HepG2 (cell line): ENCODE data around the gene RPTOR. TPM values are rescaled to one million over a fixed set of nuclear protein-coding genes. Genes with fewer than 3 reads are reported as not detected.

Experiments used
- ARID5B ChIP-seq: IDR thresholded peaks from 2 replicates; pipeline ENCODE4 v1.4.0; 2020; ENCODE audit warnings: mild to moderate bottlenecking, missing genetic modification reagents
- ATF6 ChIP-seq: sonication (generic); formaldehyde crosslinking; conservative IDR thresholded peaks from 2 replicates; pipeline ENCODE4 v1.4.0; 2020; ENCODE audit warnings: missing genetic modification reagents
- CENPX ChIP-seq: sonication (generic); formaldehyde crosslinking; IDR thresholded peaks from 2 replicates; pipeline ENCODE4 v1.9.0; 2021; ENCODE audit warnings: mild to moderate bottlenecking, missing genetic modification reagents, moderate library complexity
- HMG20A ChIP-seq: IDR thresholded peaks from 2 replicates; pipeline ENCODE4 v1.6.1; 2016; ENCODE audit warnings: borderline replicate concordance
- MIER3 ChIP-seq: IDR thresholded peaks from 2 replicates; pipeline ENCODE4 v1.6.1; 2016; ENCODE audit warnings: missing compliant biosample characterization, borderline replicate concordance
- MYPOP ChIP-seq: sonication (generic); formaldehyde crosslinking; IDR thresholded peaks from 2 replicates; pipeline ENCODE4 v1.8.1; 2023; ENCODE audit warnings: mild to moderate bottlenecking, moderate library complexity, missing genetic modification reagents
- NR2C2 ChIP-seq: sonication (generic); formaldehyde crosslinking; IDR thresholded peaks from 2 replicates; pipeline ENCODE4 v1.4.0; 2020; ENCODE audit warnings: missing genetic modification reagents, mild to moderate bottlenecking, moderate library complexity, borderline replicate concordance
- NRL ChIP-seq: sonication (generic); formaldehyde crosslinking; IDR thresholded peaks from 2 replicates; pipeline ENCODE4 v1.5.0; 2020; ENCODE audit warnings: missing genetic modification reagents, mild to moderate bottlenecking, moderate library complexity, borderline replicate concordance
- PCBP2 ChIP-seq: fragments of 200-400 bp; formaldehyde crosslinking; optimal IDR thresholded peaks from 2 replicates; pipeline ENCODE3; 2018; ENCODE audit warnings: low read length, low read depth; ENCODE audit not compliant: poor library complexity, severe bottlenecking
- SPEN ChIP-seq: sonication (generic); formaldehyde crosslinking; IDR thresholded peaks from 2 replicates; pipeline ENCODE4 v1.5.1; 2020; ENCODE audit warnings: low read depth, mild to moderate bottlenecking, missing genetic modification reagents
- TCF12 ChIP-seq, 2 experiments: fragments of 450-650 bp in 1 of 2; sonication (generic) in 1 of 2; formaldehyde crosslinking in 1 of 2; IDR thresholded peaks; 2 replicates each; pipeline versions ENCODE4 v1.6.1 to v1.8.0; 2017 to 2022; ENCODE audit warnings: antibody characterized with exemption in 1 of 2, mild to moderate bottlenecking in 1 of 2, missing genetic modification reagents in 1 of 2, moderate library complexity in 1 of 2
- TEAD2 ChIP-seq: sonication (generic); formaldehyde crosslinking; IDR thresholded peaks from 2 replicates; pipeline ENCODE4 v1.9.0; 2021; ENCODE audit warnings: missing genetic modification reagents
- TEF ChIP-seq: sonication (generic); formaldehyde crosslinking; IDR thresholded peaks from 2 replicates; pipeline ENCODE4 v1.5.0; 2020; ENCODE audit warnings: missing genetic modification reagents
- THAP7 ChIP-seq: sonication (generic); formaldehyde crosslinking; IDR thresholded peaks from 2 replicates; pipeline ENCODE4 v1.8.1; 2023; ENCODE audit warnings: mild to moderate bottlenecking, missing genetic modification reagents
- ZBTB43 ChIP-seq: sonication (generic); formaldehyde crosslinking; conservative IDR thresholded peaks from 2 replicates; pipeline ENCODE4 v1.4.0; 2020; ENCODE audit warnings: missing genetic modification reagents
- ZNF430 ChIP-seq: sonication (generic); formaldehyde crosslinking; IDR thresholded peaks from 2 replicates; pipeline ENCODE4 v1.9.0; 2021; ENCODE audit warnings: mild to moderate bottlenecking, missing genetic modification reagents
- ZNF607 ChIP-seq: sonication (generic); formaldehyde crosslinking; IDR thresholded peaks from 2 replicates; pipeline ENCODE4 v1.5.1; 2020; ENCODE audit warnings: missing genetic modification reagents, mild to moderate bottlenecking, borderline replicate concordance
- ZSCAN29 ChIP-seq: sonication (generic); formaldehyde crosslinking; conservative IDR thresholded peaks from 2 replicates; pipeline ENCODE4 v1.4.0; 2020; ENCODE audit warnings: mild to moderate bottlenecking, missing genetic modification reagents
- polyA plus RNA-seq, 8 experiments: library from polyadenylated mRNA; depleted of rRNA in 3 of 8; stranded (reverse) in 7 of 8; unstranded in 1 of 8; fragments of >200 nt; fragmentation: Illumina TruSeq in 4 of 8; extraction: Trizol in 4 of 8; gene quantifications; 2 replicates each; pipeline versions ENCODE4 v1.2.1 to v1.2.3, GENCODE V29; 2011 to 2016; ENCODE audit warnings: low read depth in 4 of 8, missing spikeins in 1 of 8, mixed read lengths in 1 of 8; ENCODE audit not compliant: insufficient read depth in 1 of 8
- total RNA-seq, 5 experiments: library from RNA; depleted of rRNA; stranded (reverse); fragments of >200 nt; fragmentation: Illumina TruSeq; extraction: Trizol; gene quantifications; 2 replicates each; pipeline ENCODE4 v1.2.3, GENCODE V29; 2016; ENCODE audit warnings: low read depth in 1 of 5

RPTOR gene
- total and polyA plus RNA-seq, 2 of the 13 experiments (the other 11 are each of a cell fraction or from before 2014, with no cell fraction given): 6.6 to 25.3 TPM

- TF ChIP-seq ARID5B (CRISPR knock-in tag) (peak; percentile 72), ZNF430 (CRISPR knock-in tag) (no peak), SPEN (CRISPR knock-in tag) (peak; percentile 72; the same call in 1 of the 2 replicates), MYPOP (CRISPR knock-in tag) (no peak), TEAD2 (CRISPR knock-in tag) (no peak), NRL (no peak), ZSCAN29 (CRISPR knock-in tag) (no peak), MIER3 (CRISPR knock-in tag) (peak; percentile 87; the same call in 1 of the 2 replicates), PCBP2 (no peak), TEF (CRISPR knock-in tag) (no peak), HMG20A (CRISPR knock-in tag) (no peak; the same call in 1 of the 2 replicates), CENPX (no peak), NR2C2 (CRISPR knock-in tag) (no peak), ATF6 (no peak), TCF12 (IDR thresholded peaks at IDR 0.05) (no peak), TCF12 (CRISPR knock-in tag; IDR thresholded peaks at IDR 0.05) (no peak), ZNF607 (no peak), THAP7 (CRISPR knock-in tag) (no peak), ZBTB43 (CRISPR knock-in tag) (0 out of 2 replicates have a peak, but pooled peaks have one; percentile 21)
These were observed 30.6 kb downstream of the RPTOR start (continued) for GRCh38 chr17:80575057-80575875.
